IMR-90 (cell line): ENCODE data around the gene COX11. TPM values are rescaled to one million over a fixed set of nuclear protein-coding genes. Genes with fewer than 3 reads are reported as not detected.

Experiments
- microRNA-seq, 2 experiments: library from miRNA; stranded (forward) in 1 of 2; unstranded in 1 of 2; fragments of 10-50 nt in 1 of 2; fragments of <30 nt in 1 of 2; gene quantifications in 1 of 2; microRNA quantifications in 1 of 2; one replicate each; pipeline versions ENCODE3 to v1.1.0; 2013 to 2020; ENCODE audit not compliant: insufficient read depth in 1 of 2, insufficient read length in 1 of 2, unreplicated experiment in 1 of 2
- polyA plus RNA-seq, 3 experiments: library from polyadenylated mRNA; depleted of rRNA; stranded (reverse); fragments of >200 nt; gene quantifications; 2 replicates each; pipeline ENCODE4 v1.2.3, GENCODE V29; 2012; ENCODE audit warnings: low replicate concordance in 1 of 3
- small RNA-seq, 5 experiments: library from RNA; depleted of rRNA; stranded (forward); fragments of <200 nt; gene quantifications; one replicate each; pipeline ENCODE3, GENCODE V24; 2012
- total RNA-seq: library from RNA; depleted of rRNA; stranded (reverse); fragments of >200 nt; gene quantifications from 2 replicates; pipeline ENCODE4 v1.2.3, GENCODE V29; 2012; rRNA removed

Gene COX11
- total and polyA plus RNA-seq, 2 of the 4 experiments (the other 2 are of a cell fraction): 23.6 to 29.4 TPM

Small RNAs within 50 kb of the gene (microRNA-seq; reads per million reads assigned to microRNA genes)
- not detected for gene AC007485.1 (ENCODE audit: insufficient read depth, insufficient read length)

Small RNAs within 50 kb of the gene (small RNA-seq; reads per million reads assigned to genes)
- 0 reads per million in 5 experiments for gene AC007485.1

Other genes starting within 250 kb of the COX11 start
- gene TOM1L1, start 67.8 kb downstream of the COX11 start, total RNA-seq: 17.2 and 20.1 TPM in 2 replicates
- 11.0 and 13.0 TPM in 2 replicates for gene TOM1L1, start 67.8 kb downstream of the COX11 start, polyA plus RNA-seq (2012; rRNA removed)
- gene STXBP4, start 111 bp upstream of the COX11 start, total RNA-seq: 20.4 and 31.4 TPM in 2 replicates
- 2.5 and 4.1 TPM in 2 replicates for gene STXBP4, start 111 bp upstream of the COX11 start, polyA plus RNA-seq (2012; rRNA removed)